Measurements from ENCODE around the gene POLD3.

The POLD3 gene

GRCh38 chr11:74685905-74686304 is 93.5 kb downstream of the POLD3 start:
- TF ChIP-seq Cebpa-rat (IDR thresholded peaks at IDR 0.05) = no peak
- Histone ChIP-seq H4K20me1 (no peaks in the 10 kb centered on the region), H3K4me2 (no peak overlapping the region), H3K4me1 (peaks cover 5% of the 10 kb centered on the region; the same call in 1 of the 2 replicates), H3K36me3 (no peaks in the 10 kb centered on the region), H3K9me3 (no peaks in the 10 kb centered on the region), H3K4me3 (no peak overlapping the region), H3K27ac (no peak overlapping the region), H3K27me3 (peaks cover 30% of the 10 kb centered on the region), H3K9ac (no peak overlapping the region)

GRCh38 chr11:74686792-74687191 is 94.4 kb downstream of the POLD3 start:
- Histone ChIP-seq H4K20me1 (no peaks in the 10 kb centered on the region), H3K4me1 (peaks cover 5% of the 10 kb centered on the region; the same call in 1 of the 2 replicates)

DNA sequence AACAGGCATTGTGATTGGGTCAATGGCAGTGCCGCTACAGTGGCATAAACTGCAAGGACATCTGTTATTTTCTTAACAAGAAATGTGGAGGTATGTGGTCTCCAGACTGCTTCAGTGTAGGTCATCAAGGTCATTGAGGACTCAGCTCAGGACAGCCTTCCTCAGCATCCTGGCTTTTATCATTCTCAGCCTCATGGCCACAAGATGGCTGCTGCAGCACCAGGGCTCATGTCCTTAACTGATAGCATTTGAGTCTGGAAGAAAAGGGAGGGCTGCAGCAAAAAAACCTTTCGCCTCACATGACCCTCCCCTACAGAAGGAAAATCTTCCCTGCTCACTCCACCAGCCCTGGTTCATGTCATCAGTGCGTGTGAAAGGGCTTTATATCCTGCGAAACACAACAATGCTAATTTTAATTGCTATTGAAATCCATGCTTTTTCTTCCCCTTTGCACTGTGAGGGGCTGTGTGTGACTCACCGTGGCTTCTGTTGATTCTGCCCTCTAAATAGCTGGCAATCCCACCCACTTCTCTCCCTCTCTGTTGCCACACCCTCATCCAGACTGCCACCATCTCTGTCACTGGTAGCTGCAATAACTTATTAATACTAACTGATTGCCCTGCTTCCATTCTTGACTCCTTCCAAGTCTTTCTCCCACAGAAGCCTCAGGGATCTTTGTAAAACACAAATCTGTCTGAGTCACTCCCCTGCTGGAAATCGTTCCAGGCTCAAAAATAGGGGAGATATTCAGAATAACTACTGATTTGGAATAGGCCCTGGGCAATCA is 95.0 kb downstream of the POLD3 start:
- Histone ChIP-seq H3K36me3 (no peaks in the 10 kb centered on the region), H3K4me1 (peaks cover 5% of the 10 kb centered on the region; the same call in 1 of the 2 replicates), H4K20me1 (no peaks in the 10 kb centered on the region), H3K27ac (no peak overlapping the region), H3K4me2 (no peak overlapping the region), H3K9ac (no peak overlapping the region), H3K9me3 (no peaks in the 10 kb centered on the region), H3K4me3 (no peak overlapping the region), H3K27me3 (peaks cover 24% of the 10 kb centered on the region)
- TF ChIP-seq Cebpa-rat (IDR thresholded peaks at IDR 0.05) = no peak

More at GRCh38 chr11:74686792-74687191, 94.4 kb downstream of the POLD3 start:
- peaks cover 30% of the 10 kb centered on the region for H3K27me3 ChIP-seq
- no peak overlapping the region for H3K4me3 ChIP-seq
- H3K9me3 ChIP-seq = no peaks in the 10 kb centered on the region
- no peak for TF ChIP-seq Cebpa-rat (IDR thresholded peaks at IDR 0.05)
- H3K36me3 ChIP-seq = no peaks in the 10 kb centered on the region
- no peak overlapping the region for H3K9ac ChIP-seq
- no peak overlapping the region for H3K4me2 ChIP-seq
- no peak overlapping the region for H3K27ac ChIP-seq

DNA sequence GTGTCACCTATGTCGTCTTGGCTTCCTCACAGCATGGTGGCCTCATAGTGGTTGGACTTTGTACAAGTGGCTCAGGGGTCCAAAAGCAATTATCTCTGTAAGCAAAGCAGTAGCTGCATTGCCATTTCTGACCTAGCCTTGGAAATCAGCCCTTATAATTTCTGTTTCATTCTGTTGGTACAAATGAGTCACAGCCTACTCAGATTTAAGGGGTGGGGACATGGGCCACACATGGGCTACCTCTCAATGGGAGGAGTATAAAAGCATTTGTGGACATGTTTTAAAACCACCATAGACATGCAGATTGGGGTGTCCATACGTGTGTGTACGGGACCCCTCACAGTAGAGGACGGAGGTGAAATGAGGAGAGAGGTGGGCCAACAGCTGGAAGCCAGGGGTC is 97.3 kb downstream of the POLD3 start:
- Histone ChIP-seq H3K9ac (no peak overlapping the region), H3K27me3 (peaks cover 2% of the 10 kb centered on the region), H3K4me2 (no peak overlapping the region), H3K9me3 (no peaks in the 10 kb centered on the region), H3K4me1 (peaks cover 5% of the 10 kb centered on the region; the same call in 1 of the 2 replicates), H3K36me3 (no peaks in the 10 kb centered on the region), H4K20me1 (no peaks in the 10 kb centered on the region), H3K4me3 (no peak overlapping the region), H3K27ac (no peak overlapping the region)
- no peak for TF ChIP-seq Cebpa-rat (IDR thresholded peaks at IDR 0.05)

- H3K4me2 ChIP-seq = no peak overlapping the region
- H3K27me3 ChIP-seq = no peaks in the 10 kb centered on the region
- H3K27ac ChIP-seq = no peak overlapping the region
- no peak for TF ChIP-seq Cebpa-rat (IDR thresholded peaks at IDR 0.05)
- no peaks in the 10 kb centered on the region for H3K36me3 ChIP-seq
- H4K20me1 ChIP-seq = no peaks in the 10 kb centered on the region
- no peak overlapping the region for H3K4me3 ChIP-seq
- no peak overlapping the region for H3K9ac ChIP-seq
- H3K9me3 ChIP-seq = no peaks in the 10 kb centered on the region
- peaks cover 5% of the 10 kb centered on the region; the same call in 1 of the 2 replicates for H3K4me1 ChIP-seq
These were observed 99.4 kb downstream of the POLD3 start for GRCh38 chr11:74691755-74692154.
